Measurements from ENCODE around the gene CHCHD6. TPM values are rescaled to one million over a fixed set of nuclear protein-coding genes. Genes with fewer than 3 reads are reported as not detected.

CHCHD6 gene, protein sequence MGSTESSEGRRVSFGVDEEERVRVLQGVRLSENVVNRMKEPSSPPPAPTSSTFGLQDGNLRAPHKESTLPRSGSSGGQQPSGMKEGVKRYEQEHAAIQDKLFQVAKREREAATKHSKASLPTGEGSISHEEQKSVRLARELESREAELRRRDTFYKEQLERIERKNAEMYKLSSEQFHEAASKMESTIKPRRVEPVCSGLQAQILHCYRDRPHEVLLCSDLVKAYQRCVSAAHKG
- total RNA-seq: 4.8 and 6.8 TPM in 2 replicates

DNA sequence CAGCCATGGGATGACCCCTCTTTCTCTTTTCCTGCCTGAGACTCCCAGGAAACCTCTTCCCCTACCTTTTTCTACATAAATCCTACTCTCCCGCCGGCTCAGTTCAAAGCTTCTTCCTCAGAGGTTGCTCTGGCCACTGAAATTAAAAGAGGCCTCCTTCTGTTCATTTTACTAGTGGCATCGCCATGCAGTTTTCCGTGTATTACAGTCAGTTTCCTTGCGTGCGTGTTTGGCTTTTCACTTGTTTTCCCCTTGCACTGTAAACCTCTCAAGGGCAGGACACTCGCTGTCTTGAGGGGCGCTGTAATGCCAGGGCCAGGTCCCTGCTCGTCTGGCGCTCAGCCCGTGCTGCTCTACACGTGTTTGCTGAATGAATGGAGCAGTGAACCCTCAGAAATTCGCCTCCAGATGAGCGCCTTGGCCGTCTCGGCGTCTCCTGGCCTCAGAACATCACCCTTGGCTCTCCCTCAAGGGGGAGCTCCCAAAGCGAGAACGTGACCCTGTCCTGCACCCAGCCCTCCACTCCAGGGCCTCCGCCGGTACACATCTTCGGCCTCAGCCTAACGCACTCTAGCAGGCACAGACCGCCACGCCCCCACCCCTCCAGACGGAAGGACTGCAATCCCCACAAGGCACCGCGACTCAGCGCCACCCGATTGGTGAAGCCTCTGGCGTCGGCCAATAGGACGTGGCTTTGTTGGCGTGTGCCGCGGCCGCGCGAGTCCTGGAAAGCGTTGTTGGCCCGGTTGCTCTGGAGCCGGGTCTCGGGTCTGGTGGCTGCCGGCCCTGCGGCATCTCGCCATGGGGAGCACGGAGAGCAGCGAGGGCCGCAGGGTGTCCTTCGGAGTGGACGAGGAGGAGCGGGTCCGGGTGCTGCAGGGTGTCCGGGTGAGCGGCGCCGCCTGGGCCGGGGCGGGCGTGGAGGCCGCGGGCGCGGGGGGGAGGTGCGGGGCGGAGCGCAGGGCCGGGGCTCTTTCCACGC, at the start of gene CHCHD6:
TSS of gene CHCHD6 (plus strand) at position 729 of the 982 bp plus-strand sequence. CDS start at position 802, 73 bp downstream.

DNA sequence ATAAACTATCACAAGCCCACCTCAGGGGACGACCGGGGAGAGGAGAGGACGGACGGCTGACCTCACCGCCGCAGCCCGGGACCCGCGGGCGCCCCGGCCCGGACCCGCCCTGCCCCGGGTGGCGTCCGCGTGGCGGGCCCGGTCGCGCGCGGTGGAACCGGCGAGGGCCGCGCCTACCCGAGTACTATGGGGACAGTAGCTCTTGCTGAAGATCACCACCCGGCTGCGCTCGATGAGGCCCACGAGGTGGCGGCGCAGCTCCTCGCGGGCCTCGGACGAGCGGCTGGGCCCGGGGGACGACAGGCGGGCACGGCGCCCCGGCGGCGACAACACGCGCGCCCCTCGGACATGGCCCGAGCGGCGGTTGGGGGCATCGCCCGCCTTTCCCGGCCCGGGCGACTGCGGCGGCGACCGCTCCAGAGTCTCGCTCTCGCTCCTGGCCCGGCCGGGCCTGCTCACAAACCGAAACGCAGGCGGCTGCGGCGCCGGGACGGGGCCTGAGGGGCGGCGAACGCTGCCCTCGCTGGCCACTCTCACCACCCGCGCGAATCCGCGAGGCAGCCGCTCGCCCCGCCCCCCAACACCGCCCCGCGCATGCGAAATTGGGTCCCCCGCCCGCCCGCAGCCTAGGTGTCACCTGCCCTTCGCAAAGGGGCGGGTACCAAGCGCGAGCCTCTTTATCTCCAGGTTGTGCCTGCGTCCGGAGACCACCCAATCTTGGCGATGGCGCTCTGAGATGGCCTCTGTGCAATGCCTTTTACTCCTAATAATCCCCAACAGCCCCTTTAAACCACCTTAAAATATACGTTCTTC, 49.3 kb upstream of the CHCHD6 start, which contains the start of gene TXNRD3:
TSS of gene TXNRD3 (minus strand) at position 554 of the 813 bp plus-strand sequence.

DNA sequence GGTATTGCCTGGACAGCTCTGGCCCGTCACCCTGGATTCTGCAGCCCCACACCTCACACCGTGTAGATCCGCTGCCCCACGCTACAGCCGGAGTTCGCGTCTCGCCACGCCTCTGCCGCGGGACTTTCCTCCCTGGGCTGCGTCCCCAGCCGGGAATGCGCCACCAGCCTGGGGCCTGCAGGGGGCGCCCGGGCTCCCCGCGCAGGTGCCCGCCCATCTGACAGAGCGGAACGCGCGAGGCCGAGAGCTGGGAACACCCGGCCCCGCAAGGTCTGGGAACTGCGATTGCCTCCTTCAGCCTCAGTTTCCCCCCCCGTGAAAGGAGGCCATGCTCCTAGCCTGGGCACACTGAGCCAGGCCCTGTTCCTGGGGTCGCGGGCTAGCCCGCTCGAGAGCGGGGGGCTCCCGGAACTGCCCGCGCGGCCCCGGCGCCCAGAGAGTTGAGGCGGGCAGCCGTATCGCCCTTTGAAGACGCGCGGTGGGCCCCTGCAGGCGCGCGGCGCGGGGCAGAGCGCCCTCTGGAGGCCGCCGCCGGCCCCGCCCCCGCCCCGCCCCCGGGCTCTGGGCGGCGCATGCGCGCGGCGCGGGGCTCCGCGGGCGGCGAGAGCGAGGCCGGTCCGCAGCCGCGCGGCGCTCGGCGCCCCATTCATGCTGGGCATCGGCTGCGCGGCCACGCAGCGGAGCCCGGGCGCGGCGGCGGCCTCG, 278.6 kb downstream of the CHCHD6 start, which contains the start of gene PLXNA1:
TSS of gene PLXNA1 (plus strand) at position 645 of the 705 bp plus-strand sequence. CDS start 5,479 bp downstream, outside the sequence.

Other genes with a start within 250 kb of the CHCHD6 start
- gene ZXDC, start 228.3 kb upstream of the CHCHD6 start, total RNA-seq: 14.3 and 14.5 TPM in 2 replicates
- gene UROC1, start 186.5 kb upstream of the CHCHD6 start, total RNA-seq: under 0.01 TPM in 1 of 2 replicates, not detected in the other
- not detected in 2 replicates for gene CHST13, start 180.1 kb upstream of the CHCHD6 start, total RNA-seq
- gene C3orf22, start 145.3 kb upstream of the CHCHD6 start, total RNA-seq: not detected in 2 replicates
- 11.1 and 16.2 TPM in 2 replicates for gene TXNRD3, start 49.1 kb upstream of the CHCHD6 start, total RNA-seq